ENCODE data around the gene MATN3. TPM values are rescaled to one million over a fixed set of nuclear protein-coding genes. Genes with fewer than 3 reads are reported as not detected.

The MATN3 gene
- 0.65 TPM in 1 of 2 replicates, not detected in the other for polyA plus RNA-seq

GRCh38 chr2:20012282-20013125, at the start of gene MATN3:
TSS of gene MATN3 (minus strand) at chr2:20012668. CDS start at chr2:20012631, 37 bp downstream.

GRCh38 chr2:20051532-20052228, 39.2 kb upstream of the MATN3 start, which contains the start of gene LAPTM4A:
TSS of gene LAPTM4A (minus strand) at chr2:20051628. CDS start at chr2:20051520, 108 bp downstream.

GRCh38 chr2:19989667-19990415, 22.6 kb downstream of the MATN3 start, which contains the start of gene WDR35:
TSS of gene WDR35 (minus strand) at chr2:19990105. CDS start at chr2:19990015, 90 bp downstream.

Other genes with a start within 250 kb of the MATN3 start
- gene TTC32, start 110.7 kb downstream of the MATN3 start, polyA plus RNA-seq: 17.8 and 31.5 TPM in 2 replicates
- 7.0 and 7.9 TPM in 2 replicates for gene WDR35, start 22.6 kb downstream of the MATN3 start, polyA plus RNA-seq
- gene LAPTM4A, start 39.0 kb upstream of the MATN3 start, polyA plus RNA-seq: 31.0 and 32.7 TPM in 2 replicates
- 3.1 and 9.0 TPM in 2 replicates for gene SDC1, start 212.5 kb upstream of the MATN3 start, polyA plus RNA-seq